Spleen (tissue), 11 donors: Measurements from ENCODE around the gene CX3CL1. TPM values are rescaled to one million over a fixed set of nuclear protein-coding genes. Genes with fewer than 3 reads are reported as not detected.
"Not testable (repeated sequence)": the region's sequence is repeated elsewhere in the genome, so short reads cannot be mapped to it uniquely, and the experiment has no call there.

Experiments used
- DNase-seq: peaks from one replicate; pipeline ENCODE4 v3.0.0-alpha.2; 2020
- H3K27ac ChIP-seq, 8 donors: fragments of 200-600 bp; sonication (generic) in 7 of 8; 1 replicate in 4 of 8; 2 replicates in 4 of 8; pipeline versions ENCODE4 v1.5.0 to v1.8.0; 2016 to 2021; ENCODE audit warnings: inconsistent platforms in 4 of 8, mild to moderate bottlenecking in 4 of 8, moderate library complexity in 1 of 8
- H3K27me3 ChIP-seq, 7 donors: fragments of 200-600 bp; sonication (generic) in 6 of 7; replicated peaks in 1 of 7; 1 replicate in 4 of 7; 2 replicates in 3 of 7; pipeline versions ENCODE4 v1.5.0 to v1.8.0; 2016 to 2021; ENCODE audit warnings: inconsistent platforms in 3 of 7, mild to moderate bottlenecking in 1 of 7
- H3K36me3 ChIP-seq, 6 donors: fragments of 200-600 bp; sonication (generic) in 5 of 6; 1 replicate in 4 of 6; 2 replicates in 2 of 6; pipeline versions ENCODE4 v1.5.0 to v1.8.0; 2016 to 2021; ENCODE audit warnings: inconsistent platforms in 2 of 6
- H3K4me1 ChIP-seq, 6 donors: fragments of 200-600 bp; sonication (generic) in 5 of 6; 1 replicate in 3 of 6; 2 replicates in 3 of 6; pipeline versions ENCODE4 v1.5.0 to v1.8.0; 2016 to 2021; ENCODE audit warnings: inconsistent platforms in 3 of 6
- H3K4me3 ChIP-seq, 8 donors: fragments of 200-600 bp; sonication (generic) in 7 of 8; 1 replicate in 4 of 8; 2 replicates in 4 of 8; pipeline versions ENCODE4 v1.5.0 to v1.8.0; 2016 to 2021; ENCODE audit warnings: inconsistent platforms in 4 of 8, mild to moderate bottlenecking in 4 of 8, moderate library complexity in 2 of 8
- H3K9me3 ChIP-seq, 8 donors: fragments of 200-600 bp; sonication (generic) in 7 of 8; 1 replicate in 4 of 8; 2 replicates in 4 of 8; pipeline versions ENCODE4 v1.5.0 to v1.8.0; 2016 to 2021; ENCODE audit warnings: inconsistent platforms in 4 of 8
- CTCF ChIP-seq, 11 experiments: fragments of 200-600 bp in 7 of 11; fragments of 450-650 bp in 4 of 11; sonication (generic) in 4 of 11; IDR thresholded peaks in 8 of 11; conservative IDR thresholded peaks in 3 of 11; 1 replicate in 7 of 11; 2 replicates in 4 of 11; pipeline versions ENCODE4 v1.4.0 to v1.8.0; 2016 to 2021; ENCODE audit warnings: antibody characterized with exemption in 11 of 11, inconsistent platforms in 4 of 11, mild to moderate bottlenecking in 1 of 11
- POLR2A ChIP-seq, 3 donors: fragments of 450-650 bp; IDR thresholded peaks; one replicate each; pipeline ENCODE4 v1.5.1; 2017; ENCODE audit warnings: antibody characterized with exemption in 3 of 3, mild to moderate bottlenecking in 1 of 3
- POLR2AphosphoS5 ChIP-seq, 3 donors: sonication (generic); formaldehyde crosslinking; IDR thresholded peaks; one replicate each; pipeline ENCODE4 v1.5.1; 2017; ENCODE audit warnings: antibody characterized with exemption in 3 of 3
- WGBS, 5 donors: extraction: QIAGEN DNeasy Blood & Tissue Kit in 3 of 5; methylation state at CpG; one replicate each; pipeline versions ENCODE4 v1.1.5 to v1.1.7; 2013 to 2018; 5-methylcytosine and 5-hydroxymethylcytosine counted together
- intact Hi-C: fragments of 100-400 bp; cut with DNase I; formaldehyde crosslinking; loops from one replicate; pipeline ENCODE4 v1.15.0; 2023; ENCODE audit warnings: low total_unique reads
- polyA plus RNA-seq, 3 donors: library from polyadenylated mRNA; stranded (reverse); fragments of 200-250 nt; gene quantifications; one replicate each; pipeline ENCODE4 v1.2.1, GENCODE V29; 2013
- total RNA-seq, 7 donors: library from RNA; depleted of rRNA in 3 of 7; stranded (reverse); fragments of >200 nt in 3 of 7; fragmentation: NEBNext Ultra II Directional in 4 of 7; extraction: Animal tissue kit (Norgen Biotek cat#: 25700) in 4 of 7; gene quantifications; one replicate each; pipeline versions ENCODE4 v1.1.0 to v1.2.1, GENCODE V29; 2016 to 2021
- donor health status: healthy with polysubstance abuse.
- donor health status: DM: no; HTN: no; CAD: no; lungs with moderate emphysema.
- donor health status: DM: no; HTN: no; CAD: no.
- donor health status: Bipolar disorder and iron deficiency.
- donor health status: healthy.
- donor health status: DM: no; HTN: no; CAD: no.
- donor health status: DM: yes; HTN: yes; CAD: no.

The CX3CL1 gene
- total and polyA plus RNA-seq, 10 donors = 0.39 to 7.3 (median 1.6) TPM

- DNase-seq = no peak
- peaks cover 0 to 4% (median 0%) of the 10 kb centered on the region in 7 donors for H3K27me3 ChIP-seq
- intact Hi-C loops = no loop called here
- H3K27ac ChIP-seq = no peak overlapping the region
- WGBS, 5 donors = 78 to 100% (median 97%) methylated on average over 1 of the region's 1 CpG
- TF ChIP-seq POLR2AphosphoS5 (IDR thresholded peaks at IDR 0.05) = no peak
- peaks cover 0 to 25% (median 3%) of the 10 kb centered on the region in 8 donors for H3K9me3 ChIP-seq
- H3K36me3 ChIP-seq = no peaks in the 10 kb centered on the region
- H3K4me3 ChIP-seq = no peak overlapping the region
- no peaks in the 10 kb centered on the region for H3K4me1 ChIP-seq
Measured at GRCh38 chr16:57333402-57333801, 38.9 kb upstream of the CX3CL1 start.

- peaks cover 0 to 4% (median 0%) of the 10 kb centered on the region in 7 donors for H3K27me3 ChIP-seq
- no peak overlapping the region for H3K4me3 ChIP-seq
- peaks cover 0 to 25% (median 3%) of the 10 kb centered on the region in 8 donors for H3K9me3 ChIP-seq
- no peaks in the 10 kb centered on the region for H3K36me3 ChIP-seq
- intact Hi-C loops = no loop called here
- H3K27ac ChIP-seq = no peak overlapping the region
- no peak for TF ChIP-seq CTCF (IDR thresholded peaks at IDR 0.05 in 8 of 11, conservative IDR thresholded peaks at IDR 0.05 in 3 of 11)
- TF ChIP-seq POLR2A (IDR thresholded peaks at IDR 0.05) = no peak
- no peak for TF ChIP-seq POLR2AphosphoS5 (IDR thresholded peaks at IDR 0.05)
- 58 to 88% (median 83%) methylated on average over 4 of the region's 4 CpGs for WGBS, 5 donors
- H3K4me1 ChIP-seq = peaks cover 0 to 12% (median 4%) of the 10 kb centered on the region in 6 donors
- DNase-seq = no peak
Measured at GRCh38 chr16:57335366-57335765, 36.9 kb upstream of the CX3CL1 start.

- WGBS, 5 donors = 34 to 49% (median 41%) methylated on average over 6 of the region's 6 CpGs
- no peaks in the 10 kb centered on the region for H3K36me3 ChIP-seq
- no peak for DNase-seq
- peaks cover 0 to 16% (median 0%) of the 10 kb centered on the region in 7 donors for H3K27me3 ChIP-seq
- H3K27ac ChIP-seq = no peak overlapping the region
- intact Hi-C loops = no loop called here
- no peak overlapping the region for H3K4me3 ChIP-seq
- H3K9me3 ChIP-seq = peaks cover 0 to 13% (median 0%) of the 10 kb centered on the region in 8 donors
- H3K4me1 ChIP-seq = peaks cover 0 to 32% (median 7%) of the 10 kb centered on the region in 6 donors
- TF ChIP-seq POLR2AphosphoS5 (IDR thresholded peaks at IDR 0.05) = no peak
- no peak for TF ChIP-seq POLR2A (IDR thresholded peaks at IDR 0.05)
- no peak for TF ChIP-seq CTCF (IDR thresholded peaks at IDR 0.05 in 8 of 11, conservative IDR thresholded peaks at IDR 0.05 in 3 of 11)
Measured at GRCh38 chr16:57341062-57341440, 31.2 kb upstream of the CX3CL1 start.

- Histone ChIP-seq H3K9me3 (peaks cover 0 to 13% (median 0%) of the 10 kb centered on the region in 8 donors), H3K4me3 (no peak overlapping the region), H3K27me3 (peaks cover 0 to 16% (median 0%) of the 10 kb centered on the region in 7 donors), H3K27ac (no peak overlapping the region), H3K4me1 (peaks cover 0 to 32% (median 7%) of the 10 kb centered on the region in 6 donors), H3K36me3 (no peaks in the 10 kb centered on the region)
- 51 to 70% (median 67%) methylated on average over 8 of the region's 8 CpGs for WGBS, 5 donors
- intact Hi-C loops = no loop called here
- DNase-seq = no peak
- TF ChIP-seq POLR2A (IDR thresholded peaks at IDR 0.05) (no peak), POLR2AphosphoS5 (IDR thresholded peaks at IDR 0.05) (no peak), CTCF (IDR thresholded peaks at IDR 0.05 in 8 of 11, conservative IDR thresholded peaks at IDR 0.05 in 3 of 11) (no peak)
Measured at GRCh38 chr16:57341441-57342303, 30.6 kb upstream of the CX3CL1 start.

GRCh38 chr16:57342606-57343005, 29.7 kb upstream of the CX3CL1 start:
- H3K27ac ChIP-seq, H3K9me3 ChIP-seq, H3K4me3 ChIP-seq, DNase-seq, H3K36me3 ChIP-seq, intact Hi-C loops: not testable (repeated sequence)
- peaks cover 0 to 32% (median 7%) of the 10 kb centered on the region in 6 donors for H3K4me1 ChIP-seq
- 89 to 97% (median 95%) methylated on average over 9 of the region's 9 CpGs for WGBS, 5 donors
- H3K27me3 ChIP-seq = peaks cover 0 to 18% (median 0%) of the 10 kb centered on the region in 7 donors
